Measurements from ENCODE around the gene NSMCE1.

The NSMCE1 gene

GRCh38 chr16:27218756-27219155 lies 49.8 kb downstream of the NSMCE1 start:
- no peak overlapping the region for H3K9ac ChIP-seq (ENCODE audit: low read length)
- H2AFZ ChIP-seq (ENCODE audit: low read length) = no peak overlapping the region
- H4K20me1 ChIP-seq (ENCODE audit: insufficient read depth, low read length) = no peaks in the 10 kb centered on the region
- no peaks in the 10 kb centered on the region for H3K36me3 ChIP-seq (replicated peaks; ENCODE audit: insufficient read depth, low read length)
- no peak for DNase-seq
- no peaks in the 10 kb centered on the region for H3K4me1 ChIP-seq (ENCODE audit: low read length)
- H3F3A ChIP-seq (ENCODE audit: insufficient read depth, low read length) = no peaks in the 10 kb centered on the region
- no peaks in the 10 kb centered on the region for H3K79me2 ChIP-seq (ENCODE audit: low read length)
- no peak overlapping the region for H3K27ac ChIP-seq (ENCODE audit: low read length)
- no peak overlapping the region for H3K4me3 ChIP-seq (ENCODE audit: low read length)
- H3K27me3 ChIP-seq (replicated peaks; ENCODE audit: insufficient read depth, low read length) = no peaks in the 10 kb centered on the region
- TF ChIP-seq EZH2 (optimal IDR thresholded peaks at IDR 0.05; ENCODE audit: low read depth, low read length) (no peak), EZH2phosphoT487 (IDR thresholded peaks at IDR 0.05; ENCODE audit: low read length) (no peak)
- TF ChIP-seq, protein P1, sequence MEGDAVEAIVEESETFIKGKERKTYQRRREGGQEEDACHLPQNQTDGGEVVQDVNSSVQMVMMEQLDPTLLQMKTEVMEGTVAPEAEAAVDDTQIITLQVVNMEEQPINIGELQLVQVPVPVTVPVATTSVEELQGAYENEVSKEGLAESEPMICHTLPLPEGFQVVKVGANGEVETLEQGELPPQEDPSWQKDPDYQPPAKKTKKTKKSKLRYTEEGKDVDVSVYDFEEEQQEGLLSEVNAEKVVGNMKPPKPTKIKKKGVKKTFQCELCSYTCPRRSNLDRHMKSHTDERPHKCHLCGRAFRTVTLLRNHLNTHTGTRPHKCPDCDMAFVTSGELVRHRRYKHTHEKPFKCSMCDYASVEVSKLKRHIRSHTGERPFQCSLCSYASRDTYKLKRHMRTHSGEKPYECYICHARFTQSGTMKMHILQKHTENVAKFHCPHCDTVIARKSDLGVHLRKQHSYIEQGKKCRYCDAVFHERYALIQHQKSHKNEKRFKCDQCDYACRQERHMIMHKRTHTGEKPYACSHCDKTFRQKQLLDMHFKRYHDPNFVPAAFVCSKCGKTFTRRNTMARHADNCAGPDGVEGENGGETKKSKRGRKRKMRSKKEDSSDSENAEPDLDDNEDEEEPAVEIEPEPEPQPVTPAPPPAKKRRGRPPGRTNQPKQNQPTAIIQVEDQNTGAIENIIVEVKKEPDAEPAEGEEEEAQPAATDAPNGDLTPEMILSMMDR (IDR thresholded peaks at IDR 0.05; ENCODE audit: low read length) = no peak
- H3K9me3 ChIP-seq (replicated peaks; ENCODE audit: insufficient read depth, low read length) = no peaks in the 10 kb centered on the region
- no peak overlapping the region for H3K4me2 ChIP-seq (ENCODE audit: low read depth, low read length)
- H3K9me2 ChIP-seq (replicated peaks; ENCODE audit: insufficient read depth, low read length) = no peaks in the 10 kb centered on the region

DNA sequence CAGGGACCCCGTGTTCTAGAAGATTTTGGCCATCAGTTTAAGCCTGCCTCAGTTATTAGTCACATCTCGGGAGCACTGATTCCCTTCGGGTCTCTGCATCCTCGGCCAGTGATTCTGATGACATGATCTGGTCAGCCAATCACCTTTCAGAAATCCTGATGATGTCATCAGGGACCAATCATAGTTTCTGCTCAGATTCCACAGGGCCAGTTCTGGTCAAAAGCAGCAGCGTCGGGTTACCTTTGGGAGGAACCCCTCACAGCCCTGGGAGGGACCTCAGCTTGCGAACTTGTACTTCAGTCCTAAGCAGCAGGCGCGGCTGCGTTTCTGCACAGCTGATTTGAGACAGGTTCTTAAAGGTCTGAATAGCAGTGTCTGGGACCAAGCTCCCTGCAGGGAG lies 51.3 kb downstream of the NSMCE1 start:
- no peaks in the 10 kb centered on the region for H3K4me1 ChIP-seq (ENCODE audit: low read length)
- H3K9ac ChIP-seq (ENCODE audit: low read length) = no peak overlapping the region
- H3K4me3 ChIP-seq (ENCODE audit: low read length) = no peak overlapping the region
- no peak overlapping the region for H3K27ac ChIP-seq (ENCODE audit: low read length)
- H3K27me3 ChIP-seq (replicated peaks; ENCODE audit: insufficient read depth, low read length) = no peaks in the 10 kb centered on the region
- H3K36me3 ChIP-seq (replicated peaks; ENCODE audit: insufficient read depth, low read length) = no peaks in the 10 kb centered on the region
- no peaks in the 10 kb centered on the region for H3K9me2 ChIP-seq (replicated peaks; ENCODE audit: insufficient read depth, low read length)
- no peak for DNase-seq
- no peaks in the 10 kb centered on the region for H3F3A ChIP-seq (ENCODE audit: insufficient read depth, low read length)
- no peak overlapping the region for H3K4me2 ChIP-seq (ENCODE audit: low read depth, low read length)
- no peak overlapping the region for H2AFZ ChIP-seq (ENCODE audit: low read length)
- H3K79me2 ChIP-seq (ENCODE audit: low read length) = no peaks in the 10 kb centered on the region
- TF ChIP-seq, protein P1 (IDR thresholded peaks at IDR 0.05; ENCODE audit: low read length) = no peak
- no peak for TF ChIP-seq EZH2 (optimal IDR thresholded peaks at IDR 0.05; ENCODE audit: low read depth, low read length)
- no peak for TF ChIP-seq EZH2phosphoT487 (IDR thresholded peaks at IDR 0.05; ENCODE audit: low read length)
- no peaks in the 10 kb centered on the region for H3K9me3 ChIP-seq (replicated peaks; ENCODE audit: insufficient read depth, low read length)
- H4K20me1 ChIP-seq (ENCODE audit: insufficient read depth, low read length) = no peaks in the 10 kb centered on the region

DNA sequence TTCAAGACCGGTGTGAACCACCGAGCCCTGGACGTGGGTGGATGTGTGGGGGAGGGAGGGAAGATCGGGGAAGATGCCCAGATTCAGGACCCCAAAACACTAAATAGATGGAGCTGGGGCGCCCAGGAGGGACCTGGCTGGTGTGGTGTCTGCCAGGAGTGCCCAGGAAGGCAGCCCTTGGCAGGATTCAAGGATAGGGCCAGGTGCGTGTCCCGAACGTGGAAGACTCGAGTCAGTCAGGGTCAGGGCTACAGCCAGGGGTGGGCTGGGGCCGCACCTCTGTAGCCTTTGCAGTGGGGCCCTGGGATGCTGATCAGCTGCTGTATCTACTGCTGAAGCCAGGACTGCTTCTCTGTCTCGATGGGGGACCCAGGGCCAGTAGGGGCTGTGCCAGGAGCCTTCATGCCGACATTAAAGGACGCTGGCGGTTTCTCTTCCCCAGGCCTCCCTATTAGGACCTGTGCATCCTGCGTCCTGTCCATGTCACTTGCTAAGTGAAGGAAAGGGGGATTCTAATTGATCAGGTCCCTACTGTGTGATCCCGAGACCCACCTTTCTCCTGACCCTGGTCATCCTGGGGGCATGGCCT lies 52.2 kb downstream of the NSMCE1 start:
- Histone ChIP-seq H3K36me3 (replicated peaks; ENCODE audit: insufficient read depth, low read length) (no peaks in the 10 kb centered on the region), H3K9me3 (replicated peaks; ENCODE audit: insufficient read depth, low read length) (no peaks in the 10 kb centered on the region), H2AFZ (ENCODE audit: low read length) (no peak overlapping the region), H3K9ac (ENCODE audit: low read length) (no peak overlapping the region), H3F3A (ENCODE audit: insufficient read depth, low read length) (no peaks in the 10 kb centered on the region), H3K4me3 (ENCODE audit: low read length) (no peak overlapping the region), H3K9me2 (replicated peaks; ENCODE audit: insufficient read depth, low read length) (no peaks in the 10 kb centered on the region), H3K4me1 (ENCODE audit: low read length) (no peaks in the 10 kb centered on the region), H4K20me1 (ENCODE audit: insufficient read depth, low read length) (no peaks in the 10 kb centered on the region), H3K27ac (ENCODE audit: low read length) (no peak overlapping the region), H3K27me3 (replicated peaks; ENCODE audit: insufficient read depth, low read length) (no peaks in the 10 kb centered on the region), H3K79me2 (ENCODE audit: low read length) (no peaks in the 10 kb centered on the region), H3K4me2 (ENCODE audit: low read depth, low read length) (no peak overlapping the region)
- no peak for DNase-seq
- TF ChIP-seq, protein P1 (IDR thresholded peaks at IDR 0.05; ENCODE audit: low read length) = no peak
- TF ChIP-seq EZH2phosphoT487 (IDR thresholded peaks at IDR 0.05; ENCODE audit: low read length) (no peak), EZH2 (optimal IDR thresholded peaks at IDR 0.05; ENCODE audit: low read depth, low read length) (no peak)
